H1 (cell line): ENCODE results near the gene EPN3.

ENCODE experiments used
- CTCF ChIP-seq, 3 experiments: IDR thresholded peaks; 1 replicate in 2 of 3; 2 replicates in 1 of 3; pipeline versions ENCODE4 v1.5.1 to v1.6.1; 2011; ENCODE audit warnings: low read length in 3 of 3, mild to moderate bottlenecking in 3 of 3, inconsistent platforms in 2 of 3, low read depth in 1 of 3, moderate library complexity in 1 of 3; ENCODE audit not compliant: insufficient read depth in 1 of 3; ENCODE audit errors: control extremely low read depth in 1 of 3
- EGR1 ChIP-seq: IDR thresholded peaks from 2 replicates; pipeline ENCODE4 v1.6.1; 2011; ENCODE audit warnings: low read depth, low read length, borderline replicate concordance
- EZH2 ChIP-seq: fragments of 200-600 bp; sonication (generic); IDR thresholded peaks from 2 replicates; pipeline ENCODE4 v1.7.1; 2012; ENCODE audit warnings: low read depth, mild to moderate bottlenecking, moderate library complexity, low read length, inconsistent platforms; ENCODE audit not compliant: severe bottlenecking
- NRF1 ChIP-seq: IDR thresholded peaks from 2 replicates; pipeline ENCODE4 v1.6.1; 2011; ENCODE audit warnings: mild to moderate bottlenecking, low read depth, low read length, improper control_type of control experiment
- PHF8 ChIP-seq: fragments of 200-600 bp; sonication (generic); conservative IDR thresholded peaks from 2 replicates; pipeline ENCODE4 v1.7.1; 2012; ENCODE audit warnings: low read depth, mild to moderate bottlenecking, inconsistent platforms, low read length, moderate library complexity
- POLR2A ChIP-seq, 2 experiments: IDR thresholded peaks; 1 replicate in 1 of 2; 2 replicates in 1 of 2; pipeline ENCODE4 v1.6.1; 2011; ENCODE audit warnings: low read depth in 2 of 2, low read length in 2 of 2, mild to moderate bottlenecking in 2 of 2; ENCODE audit errors: control extremely low read depth in 1 of 2
- SRF ChIP-seq: IDR thresholded peaks from 2 replicates; pipeline ENCODE4 v1.6.1; 2011; ENCODE audit warnings: mild to moderate bottlenecking, low read depth, low read length, moderate library complexity
- ZNF274 ChIP-seq: IDR thresholded peaks from 2 replicates; pipeline ENCODE4 v1.7.0; 2012; ENCODE audit warnings: low read length, borderline replicate concordance; ENCODE audit errors: extremely low read depth

- TF ChIP-seq POLR2A (IDR thresholded peaks at IDR 0.05; ENCODE audit: control extremely low read depth in 1 of 2, low read depth in 2 of 2, low read length in 2 of 2): no peak
- TF ChIP-seq CTCF (IDR thresholded peaks at IDR 0.05; ENCODE audit: control extremely low read depth in 1 of 3, insufficient read depth in 1 of 3, low read depth in 1 of 3, low read length in 3 of 3): no peak
- TF ChIP-seq PHF8: no peak
- TF ChIP-seq EZH2: no peak
- TF ChIP-seq ZNF274: no peak
- TF ChIP-seq EGR1: no peak
- TF ChIP-seq NRF1: no peak
- no peak for TF ChIP-seq SRF
These were observed 4.5 kb upstream of the EPN3 start for GRCh38 chr17:50527949-50528474.
